ENCODE results near the gene PEX3. TPM values are rescaled to one million over a fixed set of nuclear protein-coding genes. Genes with fewer than 3 reads are reported as not detected.

PEX3 gene
- total RNA-seq, 2 donors from 2014 or later, result 8.4 to 14.9 TPM

- Histone ChIP-seq H3K4me1 (peaks cover 0 to 8% of the 10 kb centered on the region in 2 donors), H3K9me3 (no peaks in the 10 kb centered on the region), H3K27me3 (no peaks in the 10 kb centered on the region), H3K36me3 (no peaks in the 10 kb centered on the region), H3K4me3 (no peak overlapping the region), H3K27ac (no peak overlapping the region)
- no peak for DNase-seq (ENCODE audit: low spot score)
- no peak for TF ChIP-seq CTCF (IDR thresholded peaks at IDR 0.05)
These were observed 45.0 kb upstream of the PEX3 start for GRCh38 chr6:143405373-143406154.

GRCh38 chr6:143406673-143407072 lies 43.9 kb upstream of the PEX3 start:
- Histone ChIP-seq H3K27me3 (no peaks in the 10 kb centered on the region), H3K27ac (no peak overlapping the region), H3K4me1 (no peaks in the 10 kb centered on the region), H3K36me3 (no peaks in the 10 kb centered on the region), H3K4me3 (no peak overlapping the region), H3K9me3 (no peaks in the 10 kb centered on the region)
- TF ChIP-seq CTCF (IDR thresholded peaks at IDR 0.05), result no peak
- DNase-seq (ENCODE audit: low spot score), result no peak

- Histone ChIP-seq H3K4me1 (no peaks in the 10 kb centered on the region), H3K27ac (no peak overlapping the region), H3K27me3 (no peaks in the 10 kb centered on the region), H3K36me3 (no peaks in the 10 kb centered on the region), H3K9me3 (no peaks in the 10 kb centered on the region), H3K4me3 (no peak overlapping the region)
- TF ChIP-seq CTCF (IDR thresholded peaks at IDR 0.05), result no peak
- no peak for DNase-seq (ENCODE audit: low spot score)
These were observed 42.3 kb upstream of the PEX3 start for GRCh38 chr6:143408151-143408786.

- Histone ChIP-seq H3K36me3 (no peaks in the 10 kb centered on the region), H3K27ac (no peak overlapping the region), H3K9me3 (no peaks in the 10 kb centered on the region), H3K27me3 (no peaks in the 10 kb centered on the region), H3K4me3 (no peak overlapping the region), H3K4me1 (no peaks in the 10 kb centered on the region)
- no peak for DNase-seq (ENCODE audit: low spot score)
- TF ChIP-seq CTCF (IDR thresholded peaks at IDR 0.05), result no peak
These were observed 41.8 kb upstream of the PEX3 start for GRCh38 chr6:143408787-143409162.

- Histone ChIP-seq H3K36me3 (no peaks in the 10 kb centered on the region), H3K4me3 (no peak overlapping the region), H3K4me1 (no peaks in the 10 kb centered on the region), H3K27ac (no peak overlapping the region), H3K27me3 (no peaks in the 10 kb centered on the region), H3K9me3 (no peaks in the 10 kb centered on the region)
- no peak for TF ChIP-seq CTCF (IDR thresholded peaks at IDR 0.05)
- DNase-seq (ENCODE audit: low spot score), result no peak
These were observed 39.7 kb upstream of the PEX3 start for GRCh38 chr6:143410859-143411270.

All from right atrium auricular region (tissue), 2 donors.